Gastrocnemius medialis (tissue), 4 donors: ENCODE data around the gene KCNT1. TPM values are rescaled to one million over a fixed set of nuclear protein-coding genes. Genes with fewer than 3 reads are reported as not detected.

Experiments
- ATAC-seq, 2 donors: fragments of 150-250 bp; one replicate each; pipeline ENCODE4 v1.9.1; 2016
- DNase-seq, 2 donors: peaks; one replicate each; pipeline ENCODE4 v3.0.0-alpha.2; 2019
- H3K27ac ChIP-seq, 4 donors: fragments of 200-600 bp; sonication (generic); 1 replicate in 1 of 4; 2 replicates in 3 of 4; pipeline ENCODE4 v1.5.1; 2016 to 2018; ENCODE audit warnings: mild to moderate bottlenecking in 2 of 4, moderate library complexity in 1 of 4
- H3K27me3 ChIP-seq, 3 donors: fragments of 200-600 bp; sonication (generic) in 2 of 3; 1 replicate in 1 of 3; 2 replicates in 2 of 3; pipeline versions ENCODE4 v1.5.1 to v1.6.0; 2016 to 2019; ENCODE audit warnings: mild to moderate bottlenecking in 1 of 3, moderate library complexity in 1 of 3
- H3K36me3 ChIP-seq, 2 donors: fragments of 200-600 bp; sonication (generic) in 1 of 2; one replicate each; pipeline ENCODE4 v1.5.1; 2017 to 2018
- H3K4me1 ChIP-seq, 2 donors: fragments of 200-600 bp; sonication (generic) in 1 of 2; one replicate each; pipeline ENCODE4 v1.5.1; 2016 to 2017; ENCODE audit warnings: mild to moderate bottlenecking in 2 of 2
- H3K4me3 ChIP-seq, 4 donors: fragments of 200-600 bp; sonication (generic) in 3 of 4; 1 replicate in 1 of 4; 2 replicates in 3 of 4; pipeline ENCODE4 v1.5.1; 2016 to 2019; ENCODE audit warnings: mild to moderate bottlenecking in 2 of 4
- H3K9me3 ChIP-seq, 3 donors: fragments of 200-600 bp; sonication (generic) in 2 of 3; 1 replicate in 1 of 3; 2 replicates in 2 of 3; pipeline ENCODE4 v1.5.1; 2016 to 2019
- CTCF ChIP-seq, 5 experiments: fragments of 450-650 bp in 3 of 5; fragments of 200-600 bp in 2 of 5; sonication (generic) in 2 of 5; IDR thresholded peaks in 4 of 5; conservative IDR thresholded peaks in 1 of 5; 1 replicate in 4 of 5; 2 replicates in 1 of 5; pipeline ENCODE4 v1.5.1; 2016 to 2019; ENCODE audit warnings: antibody characterized with exemption in 5 of 5, mild to moderate bottlenecking in 3 of 5, moderate library complexity in 3 of 5
- POLR2A ChIP-seq, 2 donors: fragments of 450-650 bp; IDR thresholded peaks; one replicate each; pipeline ENCODE4 v1.6.1; 2017; ENCODE audit warnings: antibody characterized with exemption in 2 of 2, mild to moderate bottlenecking in 2 of 2, moderate library complexity in 2 of 2
- in situ Hi-C, 4 donors: fragments of 200-750 bp; cut with MboI; loops; one replicate each; pipeline versions ENCODE4 v1.15.0 to v1.8.0; 2017; ENCODE audit warnings: low sequenced_read_pairs in 4 of 4
- intact Hi-C: fragments of 100-400 bp; cut with DNase I; formaldehyde crosslinking; loops from one replicate; pipeline ENCODE4 v1.15.1; 2023; ENCODE audit warnings: low total_unique reads
- total RNA-seq, 4 donors: library from RNA; depleted of rRNA; stranded (reverse); fragments of >200 nt; gene quantifications; one replicate each; pipeline versions ENCODE4 v1.1.0 to v1.2.3, GENCODE V29; 2016

Gene KCNT1
- total RNA-seq, 4 donors from 2014 or later: 2.3 to 8.7 (median 5.3) TPM

- H3K4me1 ChIP-seq: peaks cover 9 to 11% of the 10 kb centered on the region in 2 donors
- H3K4me3 ChIP-seq: no peak overlapping the region
- in situ Hi-C loops (no loop called here), intact Hi-C loops (no loop called here)
- H3K36me3 ChIP-seq: no peaks in the 10 kb centered on the region
- no peak for DNase-seq
- no peak for ATAC-seq
- no peak for TF ChIP-seq CTCF (IDR thresholded peaks at IDR 0.05 in 4 of 5, conservative IDR thresholded peaks at IDR 0.05 in 1 of 5)
- TF ChIP-seq POLR2A (IDR thresholded peaks at IDR 0.05): no peak
- H3K27me3 ChIP-seq: no peaks in the 10 kb centered on the region
- H3K9me3 ChIP-seq: no peaks in the 10 kb centered on the region
- no peak overlapping the region for H3K27ac ChIP-seq
Observed at GRCh38 chr9:135761845-135762168, 59.8 kb downstream of the KCNT1 start.

- Histone ChIP-seq H3K9me3 (no peaks in the 10 kb centered on the region), H3K36me3 (no peaks in the 10 kb centered on the region), H3K4me3 (no peak overlapping the region), H3K27ac (no peak overlapping the region), H3K4me1 (peaks cover under 1 to 1% of the 10 kb centered on the region in 2 donors), H3K27me3 (no peaks in the 10 kb centered on the region)
- no peak for DNase-seq
- TF ChIP-seq POLR2A (IDR thresholded peaks at IDR 0.05) (no peak), CTCF (IDR thresholded peaks at IDR 0.05 in 4 of 5, conservative IDR thresholded peaks at IDR 0.05 in 1 of 5) (no peak)
- in situ Hi-C loops (no loop called here), intact Hi-C loops (no loop called here)
- ATAC-seq: no peak
Observed at GRCh38 chr9:135762921-135763320, 60.9 kb downstream of the KCNT1 start.

GRCh38 chr9:135763716-135764446 is 61.9 kb downstream of the KCNT1 start:
- no peak for ATAC-seq
- in situ Hi-C loops (no loop called here), intact Hi-C loops (no loop called here)
- no peaks in the 10 kb centered on the region for H3K27me3 ChIP-seq
- no peak overlapping the region for H3K4me3 ChIP-seq
- no peak for DNase-seq
- H3K9me3 ChIP-seq: no peaks in the 10 kb centered on the region
- no peaks in the 10 kb centered on the region for H3K36me3 ChIP-seq
- no peak overlapping the region for H3K27ac ChIP-seq
- TF ChIP-seq POLR2A (IDR thresholded peaks at IDR 0.05) (no peak), CTCF (IDR thresholded peaks at IDR 0.05 in 4 of 5, conservative IDR thresholded peaks at IDR 0.05 in 1 of 5) (no peak)
- no peaks in the 10 kb centered on the region for H3K4me1 ChIP-seq

- ATAC-seq (no peak), DNase-seq (no peak)
- Histone ChIP-seq H3K9me3 (no peaks in the 10 kb centered on the region), H3K27me3 (no peaks in the 10 kb centered on the region), H3K4me3 (no peak overlapping the region), H3K36me3 (no peaks in the 10 kb centered on the region), H3K4me1 (no peaks in the 10 kb centered on the region), H3K27ac (no peak overlapping the region)
- intact Hi-C loops (no loop called here), in situ Hi-C loops (no loop called here)
- TF ChIP-seq POLR2A (IDR thresholded peaks at IDR 0.05): no peak
- no peak for TF ChIP-seq CTCF (IDR thresholded peaks at IDR 0.05 in 4 of 5, conservative IDR thresholded peaks at IDR 0.05 in 1 of 5)
Observed at GRCh38 chr9:135764731-135765130, 62.7 kb downstream of the KCNT1 start.

- Histone ChIP-seq H3K27me3 (no peaks in the 10 kb centered on the region), H3K4me1 (no peaks in the 10 kb centered on the region), H3K36me3 (no peaks in the 10 kb centered on the region), H3K27ac (no peak overlapping the region), H3K4me3 (no peak overlapping the region), H3K9me3 (no peaks in the 10 kb centered on the region)
- ATAC-seq (no peak), DNase-seq (no peak)
- in situ Hi-C loops (no loop called here), intact Hi-C loops (no loop called here)
- TF ChIP-seq CTCF (IDR thresholded peaks at IDR 0.05 in 4 of 5, conservative IDR thresholded peaks at IDR 0.05 in 1 of 5): no peak
- TF ChIP-seq POLR2A (IDR thresholded peaks at IDR 0.05): no peak
Observed at GRCh38 chr9:135765416-135765815, 63.4 kb downstream of the KCNT1 start.
